C4-2B (cell line): ENCODE results near the gene KCNIP4.

Experiments used
- H3K27ac ChIP-seq: fragments of 450-650 bp; 2 replicates; pipeline ENCODE4 v1.5.1; 2017
- CTCF ChIP-seq: fragments of 450-650 bp; conservative IDR thresholded peaks from 2 replicates; pipeline ENCODE4 v1.5.1; 2017; ENCODE audit warnings: mild to moderate bottlenecking
- ZFX ChIP-seq: fragments of 450-650 bp; IDR thresholded peaks from 2 replicates; pipeline ENCODE4 v1.6.1; 2017

Gene KCNIP4

GRCh38 chr4:21901831-21902230, 46.7 kb downstream of the KCNIP4 start:
- H3K27ac ChIP-seq = no peak overlapping the region
- TF ChIP-seq ZFX (no peak), CTCF (no peak)

GRCh38 chr4:21901281-21901680, 47.3 kb downstream of the KCNIP4 start:
- no peak overlapping the region for H3K27ac ChIP-seq
- TF ChIP-seq CTCF (no peak), ZFX (no peak)

- no peak for TF ChIP-seq ZFX
- TF ChIP-seq CTCF = no peak
- no peak overlapping the region for H3K27ac ChIP-seq
These were observed 48.4 kb downstream of the KCNIP4 start for GRCh38 chr4:21900211-21900610.

- TF ChIP-seq CTCF (no peak), ZFX (no peak)
- H3K27ac ChIP-seq = no peak overlapping the region
These were observed 50.5 kb downstream of the KCNIP4 start for GRCh38 chr4:21898101-21898500.

- no peak overlapping the region for H3K27ac ChIP-seq
- TF ChIP-seq CTCF (no peak), ZFX (no peak)
These were observed 51.8 kb downstream of the KCNIP4 start for GRCh38 chr4:21896767-21897166.

GRCh38 chr4:21893136-21893535, 55.4 kb downstream of the KCNIP4 start:
- TF ChIP-seq ZFX (no peak), CTCF (no peak)
- no peak overlapping the region for H3K27ac ChIP-seq

- TF ChIP-seq ZFX (no peak), CTCF (no peak)
These were observed 58.3 kb downstream of the KCNIP4 start for GRCh38 chr4:21890231-21890630.

More at GRCh38 chr4:21890231-21890630, 58.3 kb downstream of the KCNIP4 start:
- H3K27ac ChIP-seq = no peak overlapping the region
